HepG2 (cell line): ENCODE measurements around the gene ERRFI1. TPM values are rescaled to one million over a fixed set of nuclear protein-coding genes. Genes with fewer than 3 reads are reported as not detected.

Source experiments
- CBFB ChIP-seq: sonication (generic); formaldehyde crosslinking; IDR thresholded peaks from 2 replicates; pipeline ENCODE4 v1.4.0; 2020; ENCODE audit warnings: missing genetic modification reagents
- ETS1 ChIP-seq: sonication (generic); formaldehyde crosslinking; IDR thresholded peaks from 2 replicates; pipeline ENCODE4 v1.4.0; 2020; ENCODE audit warnings: missing genetic modification reagents
- FOSL2 ChIP-seq: sonication (generic); formaldehyde crosslinking; IDR thresholded peaks from 2 replicates; pipeline ENCODE4 v1.4.0; 2020; ENCODE audit warnings: missing genetic modification reagents
- HNF1B ChIP-seq: sonication (generic); formaldehyde crosslinking; IDR thresholded peaks from 2 replicates; pipeline ENCODE4 v1.5.1; 2020; ENCODE audit warnings: mild to moderate bottlenecking, moderate library complexity, missing genetic modification reagents
- KDM3A ChIP-seq: IDR thresholded peaks from 2 replicates; pipeline ENCODE4 v1.6.1; 2018; ENCODE audit warnings: low read depth, missing compliant biosample characterization
- MXD1 ChIP-seq: sonication (generic); formaldehyde crosslinking; IDR thresholded peaks from 2 replicates; pipeline ENCODE4 v1.4.0; 2020; ENCODE audit warnings: mild to moderate bottlenecking, missing genetic modification reagents
- NCOA2 ChIP-seq: sonication (generic); formaldehyde crosslinking; IDR thresholded peaks from 2 replicates; pipeline ENCODE4 v1.8.0; 2022; ENCODE audit warnings: inconsistent platforms
- NR2F6 ChIP-seq, 2 experiments: IDR thresholded peaks; 2 replicates each; pipeline ENCODE4 v1.6.1; 2016; ENCODE audit warnings: antibody characterized with exemption in 1 of 2, mild to moderate bottlenecking in 1 of 2
- PITX1 ChIP-seq: sonication (generic); formaldehyde crosslinking; IDR thresholded peaks from 2 replicates; pipeline ENCODE4 v1.5.1; 2020; ENCODE audit warnings: mild to moderate bottlenecking, missing genetic modification reagents
- RFX1 ChIP-seq: fragments of 450-650 bp; IDR thresholded peaks from 2 replicates; pipeline ENCODE4 v1.6.1; 2017
- SMAD1 ChIP-seq: sonication (generic); formaldehyde crosslinking; IDR thresholded peaks from 2 replicates; pipeline ENCODE4 v1.4.0; 2020; ENCODE audit warnings: missing genetic modification reagents, low read depth, mild to moderate bottlenecking, borderline replicate concordance
- TBX2 ChIP-seq: sonication (generic); formaldehyde crosslinking; IDR thresholded peaks from 2 replicates; pipeline ENCODE4 v1.5.0; 2020; ENCODE audit warnings: missing genetic modification reagents, mild to moderate bottlenecking, borderline replicate concordance
- ZBTB25 ChIP-seq: IDR thresholded peaks from 2 replicates; pipeline ENCODE4 v1.6.1; 2018; ENCODE audit warnings: missing genetic modification reagents
- ZFYVE20 ChIP-seq: sonication (generic); formaldehyde crosslinking; IDR thresholded peaks from 2 replicates; pipeline ENCODE4 v1.8.0; 2023; ENCODE audit warnings: low read depth, mild to moderate bottlenecking, moderate library complexity, missing genetic modification reagents, borderline replicate concordance
- ZNF318 ChIP-seq: sonication (generic); formaldehyde crosslinking; IDR thresholded peaks from 2 replicates; pipeline ENCODE4 v1.4.0; 2020; ENCODE audit warnings: mild to moderate bottlenecking, missing genetic modification reagents
- ZNF772 ChIP-seq: sonication (generic); formaldehyde crosslinking; IDR thresholded peaks from 2 replicates; pipeline ENCODE4 v1.5.0; 2020; ENCODE audit warnings: mild to moderate bottlenecking, missing genetic modification reagents
- polyA plus RNA-seq, 8 experiments: library from polyadenylated mRNA; depleted of rRNA in 3 of 8; stranded (reverse) in 7 of 8; unstranded in 1 of 8; fragments of >200 nt; fragmentation: Illumina TruSeq in 4 of 8; extraction: Trizol in 4 of 8; gene quantifications; 2 replicates each; pipeline versions ENCODE4 v1.2.1 to v1.2.3, GENCODE V29; 2011 to 2016; ENCODE audit warnings: low read depth in 4 of 8, missing spikeins in 1 of 8, mixed read lengths in 1 of 8; ENCODE audit not compliant: insufficient read depth in 1 of 8
- total RNA-seq, 5 experiments: library from RNA; depleted of rRNA; stranded (reverse); fragments of >200 nt; fragmentation: Illumina TruSeq; extraction: Trizol; gene quantifications; 2 replicates each; pipeline ENCODE4 v1.2.3, GENCODE V29; 2016; ENCODE audit warnings: low read depth in 1 of 5

The ERRFI1 gene
- total and polyA plus RNA-seq, 2 of the 13 experiments (the other 11 are each of a cell fraction or from before 2014, with no cell fraction given), result 84.4 to 753 TPM

- no peak for TF ChIP-seq ZBTB25 (CRISPR knock-in tag)
- 0 out of 2 replicates have a peak, but pooled peaks have one; percentile 37 for TF ChIP-seq ZNF318
- no peak for TF ChIP-seq PITX1 (CRISPR knock-in tag)
- peak; percentile 7; the same call in 1 of the 2 replicates for TF ChIP-seq FOSL2 (CRISPR knock-in tag)
- no peak for TF ChIP-seq ETS1
- peak; percentile 91 for TF ChIP-seq ZFYVE20 (CRISPR knock-in tag)
- TF ChIP-seq NCOA2 (CRISPR knock-in tag), result peak; percentile 31; the same call in 1 of the 2 replicates
- peak; percentile 83; the same call in 1 of the 2 replicates for TF ChIP-seq CBFB (CRISPR knock-in tag)
- no peak; the same call in 1 of the 2 replicates for TF ChIP-seq HNF1B (CRISPR knock-in tag)
- no peak for TF ChIP-seq TBX2 (CRISPR knock-in tag)
- no peak for TF ChIP-seq RFX1
- TF ChIP-seq KDM3A (CRISPR knock-in tag), result peak; percentile 64
- no peak for TF ChIP-seq SMAD1 (CRISPR knock-in tag)
- TF ChIP-seq MXD1 (CRISPR knock-in tag), result peak; percentile 60
- TF ChIP-seq ZNF772, result peak; percentile 25; the same call in 1 of the 2 replicates
- TF ChIP-seq NR2F6 (IDR thresholded peaks at IDR 0.05), result no peak
- TF ChIP-seq NR2F6 (CRISPR knock-in tag; IDR thresholded peaks at IDR 0.05), result peak; percentile 26; the same call in 1 of the 2 replicates
Measured at GRCh38 chr1:8026153-8026975, at the start of gene ERRFI1 (continued).
